Kidney tubule cell (primary cell): ENCODE data around the gene SIAH3.
"Not testable (repeated sequence)": the region's sequence is repeated elsewhere in the genome, so short reads cannot be mapped to it uniquely, and the experiment has no call there.

ENCODE experiments used
- DNase-seq: peaks from one replicate; pipeline ENCODE4 v3.0.0-alpha.2; 2018; ENCODE audit warnings: low spot score

The SIAH3 gene

GRCh38 chr13:45851171-45851921 lies at the start of gene SIAH3:
TSS of gene SIAH3 (minus strand) at chr13:45851753. CDS start at chr13:45851629, 124 bp downstream.
- DNase-seq = peak; percentile 29

- no peak for DNase-seq
These were observed 47.9 kb upstream of the SIAH3 start for GRCh38 chr13:45899406-45899805.

DNA sequence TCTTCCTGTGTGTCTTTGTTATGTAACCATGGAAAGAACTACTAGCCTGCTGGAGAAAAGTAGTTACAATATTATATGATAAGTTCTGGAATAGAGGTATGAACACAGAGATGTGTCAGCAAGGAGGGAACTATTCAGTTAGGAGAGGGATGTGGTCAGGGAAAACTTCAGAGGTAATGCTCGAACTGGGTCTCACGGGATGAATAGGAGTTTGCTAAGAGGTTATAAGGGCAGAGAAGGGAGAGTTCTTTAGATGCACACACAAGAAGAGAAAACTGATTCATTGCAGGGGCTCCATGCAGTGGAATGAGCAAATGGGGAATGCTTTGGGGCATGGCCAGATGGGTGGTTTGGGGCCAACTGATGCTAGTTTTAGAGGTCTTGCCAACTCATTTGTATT lies 46.0 kb upstream of the SIAH3 start:
- DNase-seq = no peak

- no peak for DNase-seq
These were observed 44.7 kb upstream of the SIAH3 start for GRCh38 chr13:45896285-45896684.

DNA sequence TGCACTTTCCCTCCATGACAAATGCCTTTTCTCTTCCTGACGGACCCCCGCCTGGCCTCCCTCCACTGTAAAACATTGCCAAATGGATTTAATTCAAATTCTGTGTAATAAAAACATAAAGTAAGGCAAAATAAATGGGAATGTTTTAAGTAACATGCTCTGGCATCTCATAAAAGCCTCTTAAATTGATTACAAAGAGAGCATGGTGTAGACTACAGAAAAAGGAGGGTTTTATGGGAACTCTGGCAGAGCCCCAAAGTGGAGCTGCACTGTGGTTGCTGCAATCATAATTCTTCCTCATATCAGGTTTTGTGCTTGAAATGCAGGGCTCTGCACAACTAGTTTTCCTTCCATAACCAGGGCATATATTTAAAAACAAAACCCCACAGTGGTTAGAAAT lies 44.3 kb upstream of the SIAH3 start:
- no peak for DNase-seq

DNA sequence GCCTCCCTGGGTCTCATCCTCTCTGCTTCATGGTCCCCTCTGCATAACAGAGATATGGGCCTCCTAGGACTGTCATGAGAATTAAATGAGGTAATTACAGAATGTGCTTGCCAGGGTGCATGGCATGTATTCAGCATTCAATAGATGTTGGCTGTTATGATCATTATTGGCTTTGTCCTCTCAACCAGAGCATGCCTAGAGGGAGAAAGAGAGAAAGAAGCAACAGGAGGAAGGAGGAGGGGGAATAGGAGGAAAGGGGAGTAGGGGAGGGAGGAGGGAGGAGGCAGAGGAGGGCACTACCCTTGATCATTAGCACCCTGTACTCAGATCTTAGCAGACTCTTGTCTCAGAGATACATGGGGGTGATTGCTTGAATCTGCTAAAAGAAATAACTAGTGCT lies 41.0 kb upstream of the SIAH3 start:
- DNase-seq = no peak

DNA sequence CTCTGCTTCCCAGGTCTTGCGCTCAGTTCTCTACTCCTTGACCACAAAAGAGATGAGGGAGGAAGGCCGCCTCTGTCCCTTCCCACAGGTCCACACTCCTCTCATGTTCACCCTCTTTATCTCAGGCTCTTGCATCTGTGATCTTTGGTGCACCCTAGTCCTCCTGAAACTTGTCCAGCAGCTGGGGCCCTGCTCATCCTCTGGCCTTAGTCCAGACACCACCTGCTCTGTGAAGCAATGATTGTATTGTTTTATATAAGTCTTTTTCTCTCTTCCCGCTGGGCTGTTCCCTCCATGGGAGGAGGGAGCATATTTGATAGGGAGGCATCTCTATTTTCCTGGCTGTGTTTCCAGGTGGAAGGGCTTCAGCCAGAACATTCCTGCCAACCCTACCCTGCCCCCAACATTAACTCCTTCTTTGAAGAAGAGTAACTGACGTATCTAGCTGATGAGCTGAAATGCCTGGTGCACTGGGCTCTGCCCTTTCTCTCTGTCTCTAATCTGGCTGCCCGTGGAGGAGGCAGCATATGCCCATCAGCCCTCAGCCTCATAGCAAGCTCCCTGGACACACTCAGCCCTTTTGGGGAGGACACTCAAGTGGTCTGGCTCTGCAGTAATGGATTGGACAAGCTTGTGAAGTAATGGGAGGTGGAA lies 38.2 kb upstream of the SIAH3 start:
- DNase-seq = no peak

- DNase-seq = no peak
These were observed 34.9 kb upstream of the SIAH3 start for GRCh38 chr13:45886466-45886865.

DNA sequence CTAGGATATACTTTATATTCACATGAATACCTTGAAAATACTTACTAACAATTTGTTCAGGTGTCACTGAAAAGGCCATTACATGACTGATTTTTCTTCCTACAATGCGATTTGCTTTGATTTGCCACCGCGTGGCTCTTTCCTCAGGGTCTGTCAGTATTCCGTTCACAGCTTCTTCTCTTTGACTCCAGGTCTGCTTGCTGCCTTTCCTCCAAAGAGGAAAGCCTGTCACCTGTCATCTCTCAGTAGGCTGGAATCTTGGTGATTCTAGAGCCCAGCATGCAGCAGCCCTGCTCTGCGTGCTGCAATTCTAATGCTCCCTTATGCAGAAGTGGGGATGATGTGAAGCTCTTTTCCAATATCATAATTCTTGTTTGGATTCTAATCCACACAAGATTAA lies 33.6 kb upstream of the SIAH3 start:
- DNase-seq = no peak

- peak; percentile 44 for DNase-seq
These were observed 31.1 kb upstream of the SIAH3 start for GRCh38 chr13:45882626-45883025.

DNA sequence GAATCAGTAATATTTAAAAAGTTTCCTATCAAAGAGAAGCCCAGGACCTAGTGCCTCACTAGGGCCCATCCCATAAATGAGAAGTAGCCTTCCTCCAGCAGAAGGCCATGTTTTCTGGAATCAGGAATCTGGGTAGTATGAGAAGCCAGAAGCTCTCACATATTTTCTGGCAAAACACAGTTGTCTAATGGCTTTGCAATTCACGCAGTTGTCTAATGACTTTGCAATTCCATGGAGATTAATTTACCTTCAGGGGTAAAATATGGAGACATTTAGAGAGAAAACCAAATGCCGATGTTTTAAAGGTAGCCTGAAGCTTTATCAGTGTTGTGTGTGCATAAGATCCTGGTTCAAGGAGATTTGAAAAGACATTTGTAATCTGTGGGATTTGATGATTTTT lies 29.8 kb upstream of the SIAH3 start:
- DNase-seq = no peak

- DNase-seq = no peak
These were observed 28.7 kb upstream of the SIAH3 start for GRCh38 chr13:45880242-45880641.

- peak; percentile 74 for DNase-seq
These were observed 28.1 kb upstream of the SIAH3 start for GRCh38 chr13:45879666-45880065.

DNA sequence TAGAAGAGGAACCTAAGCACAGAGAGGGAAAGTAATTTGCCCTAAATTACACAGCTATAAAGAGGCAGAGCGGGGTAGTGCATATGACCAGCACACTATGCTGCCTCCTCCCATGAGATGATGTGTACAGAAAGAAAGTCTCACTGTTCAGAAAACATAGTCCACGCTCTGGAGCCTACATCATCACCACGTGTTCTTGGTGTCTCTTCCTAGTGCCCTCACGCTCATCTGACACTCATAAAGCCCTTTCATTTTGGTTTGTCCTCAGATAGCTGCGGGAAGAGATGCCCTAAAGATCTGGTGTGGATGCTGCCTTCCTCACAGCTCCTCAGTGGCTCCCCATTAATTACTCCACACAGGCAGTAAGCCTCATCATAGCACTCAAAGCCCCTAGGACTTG lies 27.4 kb upstream of the SIAH3 start:
- no peak for DNase-seq

DNA sequence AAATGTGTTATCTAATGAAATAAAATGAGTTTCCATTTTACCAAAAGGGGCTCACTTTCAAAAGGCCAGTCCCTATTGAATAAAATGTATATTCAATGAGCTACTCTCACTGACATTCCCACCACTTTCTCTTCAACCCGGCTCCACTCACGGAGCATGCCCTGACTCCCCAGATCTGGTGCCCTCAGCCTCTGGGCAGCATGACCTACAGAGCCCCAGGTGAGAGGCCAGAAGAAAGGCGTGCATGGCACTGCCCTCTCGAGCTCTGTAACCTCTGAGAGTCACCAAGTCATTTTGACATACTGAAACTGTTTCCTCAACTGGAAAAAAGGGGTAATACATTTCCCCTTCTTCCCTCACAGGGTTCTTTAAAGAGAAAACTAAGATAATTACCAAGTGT lies 25.2 kb upstream of the SIAH3 start:
- no peak for DNase-seq

DNA sequence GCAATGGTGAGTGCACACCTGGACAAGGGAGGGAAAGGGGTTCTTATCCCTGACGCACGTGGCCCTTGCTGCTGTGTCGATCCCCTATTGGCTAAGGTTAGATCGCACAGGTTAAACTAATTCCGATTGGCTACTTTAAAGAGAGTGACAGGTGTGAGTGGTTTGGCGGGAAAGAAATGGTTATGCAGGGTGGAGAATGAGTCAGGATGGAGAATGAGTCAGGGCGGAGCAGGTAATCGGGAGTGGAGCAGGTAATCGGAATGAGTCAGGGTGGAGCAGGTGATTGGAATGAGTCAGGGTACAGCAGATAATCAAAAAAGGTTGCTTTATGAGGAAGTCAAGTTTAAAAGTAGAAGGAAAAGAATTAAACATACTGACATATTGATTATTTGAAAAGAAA lies 24.4 kb upstream of the SIAH3 start:
- DNase-seq = peak; percentile 82

DNA sequence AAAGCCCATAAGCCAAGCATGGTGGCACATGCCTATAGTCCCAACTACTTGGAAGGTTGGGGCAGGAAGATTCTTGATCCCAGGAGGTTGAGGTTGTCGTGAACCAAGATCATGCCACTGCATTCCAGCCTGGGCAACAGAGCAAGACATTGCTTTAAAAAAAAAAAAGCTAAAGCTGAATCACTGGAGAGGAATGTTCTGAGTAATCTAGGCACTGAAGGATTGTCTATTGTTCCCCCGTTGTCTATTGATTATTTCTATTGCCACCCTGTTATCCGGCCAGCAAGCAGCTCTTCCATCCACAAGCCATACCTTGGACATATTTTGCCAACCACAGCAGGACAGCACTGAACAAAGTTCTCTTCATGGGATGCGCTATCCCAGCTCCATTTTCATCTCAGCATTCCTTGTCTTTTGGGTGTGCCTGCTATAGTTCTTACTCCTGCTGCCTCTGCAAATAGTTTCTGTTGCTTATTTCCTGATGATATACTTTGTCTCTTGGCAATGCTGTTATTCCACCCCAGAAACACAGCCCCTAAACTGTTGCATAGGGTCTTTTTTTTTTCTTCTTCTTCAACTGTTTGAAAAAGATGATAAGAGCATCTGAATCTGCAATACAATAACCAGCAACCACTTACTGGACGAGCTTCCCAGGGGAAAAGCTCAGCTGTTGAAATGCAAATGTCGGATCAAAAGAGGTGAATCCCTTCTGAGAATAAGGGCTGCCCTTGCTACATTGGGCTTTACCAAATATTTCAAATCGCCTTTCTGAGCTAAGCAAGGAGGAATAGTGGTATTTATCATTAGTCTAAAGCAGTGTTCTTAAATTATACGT lies 22.2 kb upstream of the SIAH3 start:
- peak; percentile 91 for DNase-seq

DNA sequence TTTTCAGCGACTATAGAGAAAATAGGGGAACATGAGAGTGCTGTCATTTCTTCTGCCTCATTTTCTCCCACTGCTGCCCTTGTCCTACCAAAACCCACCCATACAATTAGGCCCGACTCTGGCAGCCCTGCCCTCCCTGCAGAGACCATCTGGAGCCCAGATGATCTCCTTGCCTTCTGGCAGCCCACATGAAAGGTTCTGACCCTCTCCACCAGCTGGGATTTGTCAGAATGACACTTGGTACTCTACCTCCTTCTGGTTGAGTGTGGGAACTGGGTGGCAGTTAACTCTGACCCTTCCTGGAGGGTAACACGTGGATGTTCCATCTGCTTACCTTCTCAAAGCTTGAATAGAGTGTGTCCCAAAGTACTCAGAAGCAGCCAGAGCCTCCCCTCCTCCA lies 21.0 kb upstream of the SIAH3 start:
- DNase-seq = no peak

- not testable (repeated sequence) for DNase-seq
These were observed 19.6 kb upstream of the SIAH3 start for GRCh38 chr13:45871201-45871600.

GRCh38 chr13:45870232-45870631 lies 18.7 kb upstream of the SIAH3 start:
- DNase-seq = no peak

DNA sequence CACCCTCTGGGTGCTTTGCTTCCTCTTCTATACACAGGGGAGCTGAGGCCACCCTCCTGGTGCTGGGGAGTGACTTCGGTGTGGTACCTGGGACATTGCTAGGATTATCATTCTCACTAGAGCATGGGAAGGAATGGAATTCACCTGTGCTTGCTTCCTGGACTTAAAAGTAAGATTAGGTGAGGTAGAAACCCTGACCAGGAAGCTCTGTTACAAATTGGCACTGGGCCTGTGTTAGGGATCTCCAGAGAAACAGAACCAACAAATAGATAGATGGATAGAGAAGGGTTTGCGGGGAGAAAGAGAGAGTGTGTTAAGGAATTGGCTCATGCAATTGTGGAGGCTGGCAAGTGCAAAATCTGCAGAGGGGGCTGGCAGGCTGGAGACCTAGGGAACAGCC lies 13.9 kb upstream of the SIAH3 start:
- peak; percentile 61 for DNase-seq

DNA sequence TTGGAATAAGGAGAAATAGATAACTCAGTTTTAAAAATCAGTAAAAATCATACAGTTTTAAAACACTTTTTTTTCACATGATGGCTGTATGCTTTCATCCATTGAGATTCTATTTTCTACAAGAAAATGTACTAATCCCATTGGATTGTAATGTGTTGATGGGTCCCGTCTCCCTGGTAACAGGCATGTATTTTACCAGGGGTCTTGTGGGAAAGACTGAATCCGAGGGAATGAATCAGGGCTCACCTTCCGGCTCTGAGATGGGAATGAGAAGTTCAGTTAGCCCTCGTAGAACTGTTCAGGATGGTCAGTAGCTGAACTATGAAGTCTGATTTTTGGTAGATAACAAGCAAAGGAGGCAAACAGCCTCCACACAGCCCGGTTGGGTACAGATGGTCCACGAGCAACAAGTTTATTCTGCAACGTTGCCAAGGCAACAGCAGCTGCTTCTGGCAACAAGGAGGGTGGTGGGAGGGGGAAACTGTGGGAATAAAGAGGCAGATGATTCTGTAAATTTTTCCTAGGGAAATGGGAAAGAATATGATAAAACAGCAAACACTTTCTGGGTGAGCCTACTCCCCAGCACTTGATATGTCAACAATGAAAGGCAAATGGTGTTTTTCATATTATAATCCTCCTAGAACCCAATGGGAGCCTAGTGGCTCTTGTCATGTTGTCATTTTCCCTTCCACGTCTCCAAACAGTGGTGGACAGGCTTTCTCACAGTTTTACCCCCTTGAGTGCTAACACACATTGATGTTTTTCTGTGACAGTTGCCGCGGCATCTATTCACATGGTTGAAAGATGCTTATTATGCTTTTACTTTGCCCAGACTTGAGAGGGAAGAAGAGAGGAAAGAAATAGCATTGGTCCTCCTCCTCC lies 12.4 kb upstream of the SIAH3 start:
- DNase-seq = no peak
